GOT3 (cell line): Measurements from ENCODE around the gene H6PD.
"Not testable (repeated sequence)": the region's sequence is repeated elsewhere in the genome, so short reads cannot be mapped to it uniquely, and the experiment has no call there.

Experiments used
- DNase-seq: peaks from one replicate; lab custom pipeline; 2025; ENCODE audit warnings: mixed read lengths; lab: John Stamatoyannopoulos, UW

Gene H6PD

DNA sequence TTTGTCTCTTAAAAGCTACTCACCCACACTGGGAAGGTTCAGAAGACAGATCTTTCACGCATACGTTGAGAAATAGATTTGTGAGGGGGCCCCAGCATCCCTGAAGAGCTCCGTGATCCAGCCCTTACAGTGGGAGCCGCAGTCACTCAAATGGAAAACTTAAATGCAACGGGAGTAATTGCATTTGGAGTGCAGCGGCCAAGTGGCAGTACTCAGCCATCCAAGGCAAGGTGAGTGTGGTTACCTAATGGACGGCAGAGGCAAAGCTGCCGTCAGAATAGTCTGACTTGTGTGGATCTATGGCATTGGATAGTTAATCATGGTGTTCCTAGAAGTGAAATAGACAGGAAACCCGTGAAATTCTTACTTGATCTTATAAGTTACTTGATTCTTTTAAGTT is 63.3 kb downstream of the H6PD start:
- no peak for DNase-seq

- no peak for DNase-seq
Observed at GRCh38 chr1:9298282-9298681, 63.7 kb downstream of the H6PD start.

- not testable (repeated sequence) for DNase-seq
Observed at GRCh38 chr1:9299571-9300541, 65.3 kb downstream of the H6PD start.

- no peak for DNase-seq
Observed at GRCh38 chr1:9300573-9300972, 66.0 kb downstream of the H6PD start.

GRCh38 chr1:9302745-9303524 is 68.4 kb downstream of the H6PD start:
- DNase-seq, result no peak

- no peak for DNase-seq
Observed at GRCh38 chr1:9303916-9304315, 69.3 kb downstream of the H6PD start.

GRCh38 chr1:9305216-9305615 is 70.6 kb downstream of the H6PD start:
- no peak for DNase-seq

- no peak for DNase-seq
Observed at GRCh38 chr1:9306006-9306405, 71.4 kb downstream of the H6PD start.

DNA sequence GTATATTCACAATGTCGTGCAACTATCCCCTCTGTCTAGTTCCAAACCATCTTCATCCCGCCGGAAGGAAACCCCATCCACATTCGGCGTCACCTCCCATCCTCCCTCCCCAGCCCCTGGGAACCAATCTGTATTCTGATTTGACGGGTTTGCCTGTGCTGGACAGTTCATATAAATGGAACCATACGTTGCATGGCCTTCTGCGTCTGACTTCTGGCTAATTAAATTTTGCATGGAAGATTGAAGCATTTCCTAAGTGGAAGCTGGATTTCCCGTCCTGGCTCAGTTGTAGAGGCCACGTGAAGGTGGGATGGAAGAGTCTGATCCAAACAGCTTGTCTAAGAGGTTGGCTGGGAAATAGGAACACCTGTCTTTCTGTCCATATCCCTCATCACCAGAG is 72.7 kb downstream of the H6PD start:
- no peak for DNase-seq

DNA sequence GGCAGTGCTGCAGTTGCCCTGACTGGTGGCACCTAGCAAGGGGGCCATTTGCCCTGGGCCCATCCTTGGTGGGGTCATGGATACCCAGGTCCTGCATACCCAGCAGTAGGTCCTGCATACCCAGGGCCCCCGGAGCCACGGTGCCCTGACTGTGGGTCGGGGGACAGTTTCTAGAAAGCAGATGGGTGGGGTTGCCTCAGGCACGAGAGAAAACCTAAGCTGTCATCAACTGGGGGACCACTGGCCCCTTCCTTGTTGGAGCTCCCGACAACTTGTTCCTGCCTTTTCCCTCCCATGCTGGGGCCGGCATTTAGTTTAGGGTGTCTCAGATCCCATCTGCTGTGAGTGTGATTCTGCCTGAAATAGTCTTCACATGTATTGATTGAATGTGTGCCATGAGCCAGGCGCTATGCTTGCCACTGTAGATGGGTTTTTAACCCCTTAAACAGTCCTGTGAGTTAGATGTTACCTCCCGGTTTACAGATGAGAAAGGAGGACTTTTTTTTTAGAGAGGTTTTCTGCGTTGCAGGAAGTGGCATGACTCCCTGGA is 73.7 kb downstream of the H6PD start:
- DNase-seq, result no peak

GRCh38 chr1:9309080-9309479 is 74.5 kb downstream of the H6PD start:
- DNase-seq, result no peak

DNA sequence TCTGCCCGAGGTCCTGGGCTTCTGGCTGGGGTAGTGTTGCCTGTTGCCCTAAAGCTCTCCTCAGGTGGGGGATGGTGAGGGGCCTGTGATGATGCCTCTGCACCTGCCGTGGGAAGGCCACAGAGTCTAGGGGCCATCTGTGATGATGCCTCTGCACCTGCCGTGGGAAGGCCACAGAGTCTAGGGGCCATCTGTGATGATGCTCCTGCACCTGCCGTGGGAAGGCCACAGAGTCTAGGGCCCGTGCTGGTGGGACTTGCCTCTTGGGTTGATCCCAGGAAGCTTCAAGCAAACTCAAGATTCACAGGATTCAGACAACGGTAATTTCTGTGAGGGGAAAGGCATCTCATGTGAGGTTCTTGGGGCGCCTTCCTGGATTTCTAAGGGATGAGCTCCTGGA is 75.4 kb downstream of the H6PD start:
- no peak for DNase-seq

- DNase-seq, result no peak
Observed at GRCh38 chr1:9311029-9311428, 76.5 kb downstream of the H6PD start.

DNA sequence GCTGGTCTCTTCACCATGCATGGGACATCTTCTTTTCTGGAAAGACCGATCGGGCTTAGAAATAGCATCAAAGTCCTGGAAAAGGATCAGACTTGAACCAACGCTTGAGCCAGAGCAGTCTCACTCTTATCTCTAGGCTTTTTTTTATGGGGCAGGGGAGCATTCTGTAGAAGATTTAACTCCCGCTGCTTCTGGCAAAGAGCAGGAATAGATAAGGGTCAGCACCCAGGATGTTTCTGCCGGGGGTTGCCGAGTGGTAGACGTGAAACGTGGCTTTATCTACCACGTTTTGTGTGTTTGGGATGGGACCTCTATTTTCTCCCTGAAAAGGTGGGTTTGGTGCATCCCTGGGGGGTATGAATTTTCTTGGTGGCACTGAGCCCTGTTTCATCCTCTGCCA is 76.9 kb downstream of the H6PD start:
- DNase-seq, result no peak

GRCh38 chr1:9312168-9312720 is 77.7 kb downstream of the H6PD start:
- no peak for DNase-seq

DNA sequence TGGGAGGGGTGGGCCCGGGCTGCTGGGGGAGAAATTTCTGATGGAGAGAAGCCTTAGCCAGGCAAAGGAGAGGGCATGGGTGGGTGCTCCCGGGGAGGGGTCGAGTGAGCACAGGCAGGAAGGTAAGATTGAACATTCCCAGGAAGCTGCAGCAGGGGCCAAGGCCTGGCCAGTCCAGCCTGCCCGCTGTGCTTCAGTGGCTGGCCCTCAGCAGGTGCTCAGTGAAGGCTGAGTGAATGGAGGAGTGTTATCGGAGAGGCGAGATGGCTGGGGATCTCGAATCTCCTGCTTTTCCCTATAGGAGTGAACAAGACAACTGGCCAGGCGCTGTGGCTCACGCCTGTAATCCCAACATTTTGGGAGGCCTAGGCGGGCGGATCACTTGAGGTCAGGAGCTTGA is 79.0 kb downstream of the H6PD start:
- no peak for DNase-seq

DNA sequence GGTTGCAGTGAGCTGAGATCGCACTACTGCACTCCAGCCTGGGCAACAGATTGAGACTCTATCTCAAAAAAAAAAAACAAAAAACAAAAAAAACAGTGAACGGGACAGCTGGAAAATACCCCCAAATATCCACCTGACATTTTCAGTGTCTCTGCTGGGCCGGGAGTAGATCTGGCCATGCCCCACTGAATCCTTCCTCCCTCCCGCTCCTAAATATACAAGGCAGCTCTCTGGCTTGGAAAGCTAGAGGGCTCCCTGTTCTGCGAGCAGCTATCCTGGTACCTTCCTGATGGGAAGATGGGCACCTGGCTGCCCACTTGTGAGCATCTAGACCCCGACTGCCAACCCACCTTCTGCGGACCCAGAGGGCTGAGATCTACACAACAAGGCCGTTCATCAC is 79.5 kb downstream of the H6PD start:
- no peak for DNase-seq

DNA sequence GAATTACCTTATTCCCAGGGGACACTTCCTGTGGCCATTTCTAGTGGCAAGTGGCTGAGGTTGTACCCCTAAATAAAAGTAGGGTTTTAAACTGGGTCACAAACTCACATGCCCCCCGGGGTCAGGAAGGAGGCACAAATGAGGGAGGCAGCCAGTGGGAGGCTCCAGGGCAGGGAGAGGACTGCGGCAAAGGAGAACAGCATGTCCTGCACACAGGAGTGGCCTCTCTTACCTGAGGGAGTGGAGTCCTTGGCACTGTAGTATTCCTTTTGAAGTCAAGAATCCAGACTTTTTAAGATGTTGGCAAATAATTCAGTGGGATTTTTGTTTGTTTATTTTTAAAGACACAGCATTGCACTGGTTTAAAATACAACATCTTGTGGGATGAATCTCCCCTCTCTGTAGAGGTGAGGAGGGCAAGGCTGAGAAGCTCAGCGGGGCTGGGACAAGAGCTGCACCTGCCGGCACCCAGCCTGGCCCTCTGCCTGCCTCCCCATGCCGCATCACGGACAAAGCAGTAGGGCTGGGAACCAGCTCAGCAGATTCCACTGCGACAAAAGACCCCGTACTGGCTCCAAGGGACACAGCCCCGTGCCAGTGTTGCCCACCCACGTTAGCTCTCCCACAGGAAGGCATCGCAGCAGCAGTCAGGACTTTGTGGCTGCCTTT is 80.3 kb downstream of the H6PD start:
- no peak for DNase-seq

DNA sequence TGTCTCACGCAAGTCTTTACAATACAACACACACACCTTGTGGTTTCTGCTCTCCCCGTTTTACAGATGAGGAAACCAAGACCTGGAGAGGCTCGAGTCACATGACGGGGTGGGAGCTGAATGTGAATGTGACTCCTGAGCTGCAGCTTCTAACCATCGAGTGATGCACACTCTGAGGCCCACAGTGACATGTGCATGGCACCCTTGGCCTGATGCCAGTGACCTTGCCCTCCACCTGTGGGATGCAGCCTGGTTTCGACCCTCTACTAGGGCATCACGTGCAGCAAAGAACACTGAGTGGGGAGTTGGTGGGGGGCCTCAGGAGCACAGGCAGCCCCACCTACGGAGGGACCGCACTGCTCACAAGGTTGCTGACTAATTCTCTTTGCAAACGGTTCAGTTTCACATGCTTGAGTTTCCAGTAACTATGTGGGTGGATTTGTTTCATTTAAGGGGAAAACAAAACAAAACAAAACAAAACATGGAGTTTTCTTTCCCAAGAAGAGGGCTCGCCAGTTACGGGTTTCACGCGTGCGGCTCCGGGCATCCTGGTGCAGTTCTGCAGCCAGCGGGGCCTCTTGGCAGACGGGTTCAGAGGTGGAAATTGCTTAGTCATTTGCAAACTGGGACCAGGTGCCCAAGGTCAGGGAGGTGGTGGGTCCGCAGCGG is 81.0 kb downstream of the H6PD start:
- DNase-seq, result no peak

GRCh38 chr1:9316080-9316444 is 81.5 kb downstream of the H6PD start:
- no peak for DNase-seq

GRCh38 chr1:9316512-9316911 is 81.9 kb downstream of the H6PD start:
- no peak for DNase-seq
